Effector CD8-positive, alpha-beta T cell (primary cell): ENCODE measurements around the gene BATF.

Experiments used
- DNase-seq: peaks from one replicate; lab custom pipeline; 2025; lab: John Stamatoyannopoulos, UW

BATF gene

DNA sequence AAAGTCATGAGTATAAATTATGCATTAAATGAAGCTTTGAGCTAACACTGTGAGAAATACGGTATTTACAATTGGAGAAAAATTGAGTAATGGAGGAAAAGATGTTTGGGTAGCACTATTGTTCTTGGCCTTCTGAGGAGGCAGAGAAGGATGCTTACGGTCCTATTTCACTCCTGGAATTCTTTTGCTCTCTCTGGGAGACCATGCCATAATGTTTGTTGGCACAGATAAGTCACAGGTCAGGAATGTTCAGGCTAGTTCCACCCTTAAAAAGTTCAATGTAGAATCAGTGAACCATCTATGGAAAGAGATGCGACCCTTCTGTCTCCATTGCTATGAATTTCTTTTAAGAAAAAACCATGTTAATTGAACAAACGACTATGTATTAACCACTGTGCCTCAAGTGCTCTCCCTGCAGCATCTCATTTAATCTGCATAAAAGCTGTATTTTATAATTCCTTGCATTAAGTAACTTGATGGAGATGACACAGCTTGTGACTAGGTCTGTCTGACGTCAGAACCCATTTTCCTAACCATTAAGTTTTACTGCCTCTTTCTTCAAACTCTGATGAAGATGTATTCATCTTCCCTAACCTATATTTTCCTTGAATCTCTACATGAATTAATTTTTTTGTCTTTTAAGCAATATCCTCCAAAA lies 9.5 kb downstream of the BATF start:
- DNase-seq: no peak

GRCh38 chr14:75533791-75534555 lies 11.7 kb downstream of the BATF start:
- no peak for DNase-seq

DNA sequence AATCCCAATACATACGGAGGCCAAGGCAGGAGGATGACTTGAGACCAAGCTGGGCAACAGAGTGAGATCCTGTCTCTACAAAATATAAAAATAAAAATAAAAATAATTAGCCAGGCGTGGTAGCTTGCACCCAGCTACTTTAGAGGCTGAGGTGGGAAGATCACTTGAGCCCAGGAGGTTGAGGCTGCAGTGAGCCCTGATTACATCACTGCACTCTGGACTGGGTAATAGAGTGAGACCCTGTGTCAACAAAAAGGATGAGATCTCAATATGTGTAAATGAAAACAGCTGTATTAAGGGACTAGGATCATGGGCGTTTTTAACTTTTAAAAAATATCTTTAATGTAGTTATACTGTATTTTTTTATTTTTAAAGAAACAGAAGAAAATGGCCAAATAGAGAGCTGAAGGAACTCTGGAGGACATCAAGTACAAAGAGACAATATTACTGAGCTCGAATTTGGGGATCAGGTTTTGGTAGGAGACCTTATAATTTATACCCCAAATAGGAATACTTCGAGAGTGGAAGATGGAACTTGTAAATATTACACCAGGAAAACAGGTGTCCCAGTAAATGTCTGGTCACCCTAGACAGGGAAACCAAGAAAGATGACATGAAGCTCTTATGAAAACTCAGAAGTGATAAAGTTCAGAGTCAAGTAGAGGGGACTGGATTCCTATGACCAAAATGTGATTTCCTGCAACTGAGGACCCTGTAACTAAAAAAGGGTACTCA lies 13.1 kb downstream of the BATF start:
- DNase-seq: no peak

GRCh38 chr14:75537071-75537470 lies 14.8 kb downstream of the BATF start:
- no peak for DNase-seq

GRCh38 chr14:75539162-75539560 lies 16.9 kb downstream of the BATF start:
- DNase-seq: no peak

DNA sequence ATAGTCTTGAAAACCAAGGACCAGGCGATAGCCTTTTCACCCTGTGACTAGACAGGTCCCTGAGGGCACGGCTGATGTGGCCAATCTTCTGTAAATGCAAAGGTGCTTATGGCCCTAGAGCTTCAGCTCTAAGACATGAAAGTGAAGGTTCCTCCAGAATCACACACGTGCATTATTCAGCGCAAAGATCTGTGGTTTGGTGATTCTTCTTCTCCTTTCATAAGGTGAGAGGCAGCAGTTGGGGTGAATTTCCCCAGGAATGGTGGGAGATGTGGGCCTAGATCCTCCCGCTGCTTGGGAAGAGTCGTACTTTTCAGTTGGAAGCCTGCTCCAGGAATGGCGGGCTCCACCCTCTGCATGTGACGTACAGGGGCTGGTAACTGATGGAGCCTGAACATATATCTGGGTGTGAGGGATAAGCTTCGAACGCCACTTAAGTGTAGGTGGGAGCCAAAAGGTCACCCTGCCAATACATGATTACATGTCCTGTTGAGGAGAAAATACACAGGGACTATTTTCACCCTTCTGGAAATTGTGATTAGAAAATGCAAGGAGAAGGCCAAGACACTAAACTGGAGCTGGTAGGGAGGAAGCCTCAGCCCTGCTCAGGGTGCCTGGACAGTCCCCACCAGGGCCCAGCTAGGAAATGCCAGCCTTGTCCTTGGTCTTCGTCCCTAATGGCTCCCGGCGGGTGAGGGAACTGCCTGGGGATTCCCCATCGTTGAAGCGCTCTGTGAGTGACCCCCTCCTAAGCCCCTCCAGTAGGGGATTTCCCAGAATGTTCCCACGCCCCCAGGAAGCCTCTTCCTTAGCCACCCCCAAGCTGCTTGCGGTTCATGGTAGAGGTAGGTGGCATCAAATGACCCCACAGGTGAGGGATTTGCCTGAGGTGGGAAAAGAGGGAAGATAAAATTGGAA lies 17.6 kb downstream of the BATF start:
- no peak for DNase-seq

DNA sequence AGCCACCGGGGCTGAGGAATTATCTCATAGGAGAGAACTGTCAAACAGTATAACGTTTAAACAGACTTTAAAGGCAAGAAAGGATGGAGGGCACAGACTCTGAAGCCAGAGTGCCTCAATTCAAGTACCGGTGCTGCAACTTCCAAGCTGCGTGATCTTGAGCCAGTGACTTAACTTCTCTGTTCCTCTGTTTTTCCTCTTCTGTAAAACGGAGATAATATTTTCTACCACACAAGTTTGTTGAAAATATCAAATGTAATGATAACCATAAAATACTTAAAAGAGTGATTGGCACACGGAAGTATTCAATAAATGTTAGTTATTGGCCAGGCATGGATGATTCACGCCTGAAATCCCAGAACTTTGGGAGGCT lies 18.2 kb downstream of the BATF start:
- DNase-seq: no peak

DNA sequence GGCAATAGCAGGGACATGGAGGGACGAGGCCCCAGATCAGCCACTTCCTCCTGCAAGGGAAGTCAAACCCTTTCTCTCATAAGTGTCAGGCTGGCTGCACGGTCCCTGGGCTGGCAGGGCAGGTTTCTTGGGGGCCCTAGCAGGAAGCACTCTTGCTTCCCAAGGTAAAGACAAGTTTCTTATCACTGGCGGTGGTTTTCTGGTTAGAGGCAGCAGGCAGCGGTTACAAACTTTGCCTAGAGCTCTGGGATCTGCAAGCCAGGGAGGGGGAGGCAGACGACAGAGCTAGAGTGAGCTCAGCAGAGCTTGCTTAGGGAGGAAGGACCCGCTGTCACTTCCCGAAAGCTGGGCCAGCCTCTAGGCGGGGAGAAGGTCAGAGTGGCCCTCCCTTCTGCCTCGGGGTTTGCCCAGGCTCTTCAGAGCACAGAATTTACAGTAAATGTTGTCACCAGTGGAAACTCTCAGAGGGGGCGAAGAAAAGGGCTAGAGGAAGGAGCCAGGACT lies 20.4 kb downstream of the BATF start:
- no peak for DNase-seq

- DNase-seq: no peak
These were observed 21.0 kb downstream of the BATF start for GRCh38 chr14:75543253-75543652.

- DNase-seq: no peak
These were observed 21.5 kb downstream of the BATF start for GRCh38 chr14:75543786-75544185.

- no peak for DNase-seq
These were observed 23.6 kb downstream of the BATF start for GRCh38 chr14:75545907-75546306.

DNA sequence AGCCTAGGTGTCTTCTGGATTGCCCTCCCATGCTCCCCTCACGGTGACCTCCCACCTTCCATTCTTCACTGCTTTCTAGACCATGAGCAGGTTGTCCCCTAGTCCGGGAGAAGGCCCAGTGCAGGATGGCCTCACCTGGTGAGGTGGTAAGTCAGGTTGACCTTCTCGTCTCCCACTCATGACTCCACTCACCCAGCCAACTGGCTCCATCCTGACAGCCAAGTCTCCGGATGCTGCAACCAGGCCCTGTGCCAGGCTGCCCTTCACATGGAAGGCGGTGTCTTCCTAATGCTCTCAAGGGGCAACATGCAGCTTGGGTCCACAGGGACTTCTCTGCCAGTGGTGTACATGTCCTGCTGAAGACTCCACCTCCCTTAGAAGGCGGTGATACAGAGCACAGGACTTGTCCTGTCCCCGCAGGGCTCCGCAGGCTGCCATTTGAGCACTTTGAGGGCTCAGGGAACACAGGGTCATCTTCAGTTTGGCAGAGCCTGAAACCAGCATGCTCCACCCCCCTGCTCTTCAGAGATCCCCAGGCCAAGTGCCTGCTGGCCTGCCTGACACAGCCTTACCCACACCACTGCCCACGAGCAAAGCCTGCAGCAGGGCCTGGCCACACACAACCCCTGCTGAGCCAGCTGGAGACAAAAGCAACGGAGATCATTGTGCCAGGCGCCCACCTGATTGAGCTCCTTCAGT lies 25.4 kb downstream of the BATF start:
- DNase-seq: no peak

GRCh38 chr14:75548544-75548943 lies 26.3 kb downstream of the BATF start:
- DNase-seq: no peak

GRCh38 chr14:75549169-75549568 lies 26.9 kb downstream of the BATF start:
- no peak for DNase-seq

DNA sequence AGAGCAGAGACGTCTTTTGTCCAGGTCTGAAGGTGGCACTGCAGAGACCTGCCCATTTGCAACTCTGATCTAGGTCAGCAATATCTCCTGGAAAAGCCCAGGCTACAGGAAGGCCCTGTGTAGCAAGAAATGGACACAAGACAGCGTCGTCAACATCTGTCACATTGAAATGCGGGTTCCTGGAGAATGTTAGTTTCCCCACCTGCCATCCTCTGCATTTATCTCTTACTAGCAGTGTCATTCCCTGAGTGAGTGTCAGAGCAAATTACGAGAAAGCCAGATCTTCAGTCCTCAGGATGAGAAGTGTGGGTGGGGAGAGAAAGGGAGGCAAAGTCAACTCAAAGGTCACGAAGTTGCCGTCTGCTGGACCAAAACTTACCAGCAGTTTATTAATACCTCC lies 28.8 kb downstream of the BATF start:
- DNase-seq: no peak

- no peak for DNase-seq
These were observed 30.9 kb downstream of the BATF start for GRCh38 chr14:75553157-75553556.

DNA sequence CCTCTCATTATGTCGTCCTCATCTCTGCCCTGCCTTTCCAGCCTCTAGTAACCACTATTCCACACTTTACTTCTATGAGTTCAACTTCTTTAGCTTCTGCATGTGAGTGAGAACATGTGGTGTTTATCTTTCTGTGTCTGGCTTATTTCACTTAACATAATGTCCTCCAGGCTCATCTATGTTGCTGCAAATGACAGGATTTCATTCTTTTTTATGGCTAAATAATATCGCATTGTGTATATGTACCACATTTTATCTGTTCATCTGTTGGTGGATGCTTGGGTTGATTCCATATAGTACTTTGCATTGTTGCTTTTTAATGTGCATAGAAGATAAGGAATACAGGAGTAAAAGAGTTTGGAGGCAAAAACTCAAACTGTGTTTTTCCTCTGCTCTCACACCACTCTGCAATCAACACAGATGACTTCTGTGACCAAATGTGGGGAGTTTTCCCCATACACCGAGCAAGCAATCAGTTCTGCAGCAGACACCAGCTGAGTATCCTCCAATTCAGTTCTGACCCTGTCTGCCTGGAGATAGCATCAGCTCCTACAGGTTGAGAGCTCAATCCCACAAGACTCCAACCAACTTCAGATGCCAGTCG lies 31.6 kb downstream of the BATF start:
- no peak for DNase-seq

GRCh38 chr14:75554482-75554881 lies 32.2 kb downstream of the BATF start:
- DNase-seq: no peak

- DNase-seq: no peak
These were observed 36.2 kb downstream of the BATF start for GRCh38 chr14:75558440-75558839.

- DNase-seq: no peak
These were observed 36.8 kb downstream of the BATF start for GRCh38 chr14:75559045-75559444.
